GM19438 (cell line): ENCODE results near the gene LAMA4.
"Not testable (repeated sequence)": the region's sequence is repeated elsewhere in the genome, so short reads cannot be mapped to it uniquely, and the experiment has no call there.

Experiments used
- ATAC-seq: cut with Tn5 transposase; IDR thresholded peaks from one replicate; pipeline ENCODE4 v1.9.1; 2021; ENCODE audit warnings: low read depth; ENCODE audit not compliant: unreplicated experiment

Gene LAMA4

DNA sequence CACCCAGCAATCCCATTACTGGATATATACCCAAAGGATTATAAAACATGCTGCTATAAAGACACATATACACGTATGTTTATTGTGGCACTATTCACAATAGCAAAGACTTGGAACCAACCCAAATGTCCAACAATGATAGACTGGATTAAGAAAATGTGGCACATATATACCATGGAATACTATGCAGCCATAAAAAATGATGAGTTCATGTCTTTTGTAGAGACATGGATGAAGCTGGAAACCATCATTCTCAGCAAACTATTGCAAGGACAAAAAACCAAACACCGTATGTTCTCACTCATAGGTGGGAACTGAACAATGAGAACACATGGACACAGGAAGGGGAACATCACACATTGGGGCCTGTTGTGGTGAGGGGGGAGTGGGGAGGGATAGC is 148.3 kb downstream of the LAMA4 start:
- not testable (repeated sequence) for ATAC-seq

DNA sequence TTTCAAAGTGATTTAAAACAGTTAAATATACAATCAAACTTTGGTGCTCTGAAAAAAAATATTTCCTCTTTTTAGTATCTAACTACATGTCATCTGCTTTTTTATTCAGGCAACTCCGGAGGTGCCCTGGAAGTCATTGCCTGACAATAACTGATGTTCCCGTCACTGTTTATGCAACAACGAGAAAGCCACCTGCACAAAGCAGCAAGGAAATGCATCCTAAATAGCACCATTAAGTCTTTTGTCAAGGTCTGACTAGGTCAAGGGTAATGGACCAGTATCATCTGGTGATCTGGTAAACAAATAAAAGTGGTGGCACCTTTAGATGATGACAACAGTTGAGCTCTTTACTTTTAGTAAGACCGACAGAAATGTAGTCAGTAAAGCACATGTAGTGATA is 153.8 kb downstream of the LAMA4 start:
- ATAC-seq: no peak

DNA sequence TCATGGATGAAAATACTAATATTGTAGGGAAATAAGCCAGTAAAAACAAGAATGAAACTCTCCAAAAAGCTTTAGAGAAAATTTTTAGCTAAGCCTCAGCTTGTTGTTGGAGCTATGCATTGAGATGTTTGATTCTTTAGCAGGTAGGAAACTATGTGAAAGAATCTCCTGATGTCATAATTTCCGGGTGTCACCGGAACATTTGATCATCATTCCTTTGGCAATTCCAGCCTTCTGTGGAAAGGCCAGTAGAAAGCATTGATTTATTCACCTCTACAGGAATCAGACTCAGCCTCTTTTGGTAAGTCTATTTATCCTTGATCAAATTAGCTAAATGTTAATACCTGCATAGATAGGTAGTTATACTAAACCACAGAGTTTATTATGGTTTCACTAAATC is 157.5 kb downstream of the LAMA4 start:
- ATAC-seq: no peak

DNA sequence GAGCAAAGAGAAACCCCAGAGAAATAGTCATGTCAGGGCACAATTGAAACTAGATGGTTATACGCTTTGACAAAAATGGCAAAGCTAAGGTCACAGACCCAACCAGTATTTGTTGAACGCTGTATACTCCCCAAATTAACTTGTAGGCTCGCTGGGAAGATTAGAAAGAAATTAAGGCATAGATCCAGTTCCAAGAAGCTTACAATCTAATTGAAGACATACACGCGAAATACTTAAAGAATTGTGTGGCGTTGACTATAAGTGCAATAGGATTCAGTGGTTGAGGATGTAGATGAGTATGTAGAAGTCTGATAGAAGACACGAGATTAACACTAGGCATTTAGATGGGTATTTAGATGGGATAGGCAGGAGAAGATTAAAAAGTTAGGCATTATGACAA is 166.5 kb downstream of the LAMA4 start:
- ATAC-seq: no peak

DNA sequence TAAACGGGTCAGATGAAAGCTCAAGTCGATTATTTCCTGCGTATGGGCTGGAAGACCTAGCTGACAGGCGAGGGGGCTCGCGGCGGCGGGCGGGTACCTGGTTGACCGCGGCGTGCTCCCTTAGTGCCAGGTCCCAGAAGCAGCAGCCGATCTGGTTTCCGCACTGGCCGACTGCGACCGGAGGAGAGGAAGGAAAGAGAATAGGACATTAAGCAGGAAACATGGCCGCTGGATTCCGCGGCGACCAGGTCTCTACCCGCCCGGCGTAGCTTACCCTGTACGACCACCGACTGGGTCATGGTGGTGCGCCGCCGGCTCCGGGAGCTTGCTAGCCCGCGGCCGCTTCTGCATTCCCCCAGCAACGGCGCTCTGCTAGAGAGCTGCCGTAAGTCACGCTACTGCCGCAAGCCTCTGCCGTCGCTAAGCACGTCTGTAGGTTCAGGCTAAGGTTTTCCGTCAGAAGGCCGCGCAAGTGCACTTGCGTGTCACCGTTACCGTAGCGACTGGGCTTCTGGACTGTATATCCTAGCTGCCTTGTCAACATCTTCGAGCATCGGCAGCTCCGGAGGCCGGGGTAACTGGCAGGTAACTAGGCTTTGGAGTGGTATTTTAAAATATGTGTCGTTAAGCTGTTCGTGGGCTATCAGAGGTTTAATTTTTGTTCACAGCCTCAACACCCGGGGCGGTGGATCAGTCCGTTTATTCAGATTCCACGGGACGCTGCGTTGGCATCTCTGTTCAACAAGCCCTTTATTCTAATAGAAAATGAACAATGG is 167.0 kb downstream of the LAMA4 start, which contains the start of the genes FAM229B and TUBE1:
FAM229B (plus strand) TSS at position 456 of the 776 bp plus-strand sequence. CDS start 11,693 bp downstream, outside the sequence.
TUBE1 (minus strand) TSS at position 347 of the 776 bp plus-strand sequence; CDS start at position 299, 48 bp downstream.
- ATAC-seq: peak; percentile 94

DNA sequence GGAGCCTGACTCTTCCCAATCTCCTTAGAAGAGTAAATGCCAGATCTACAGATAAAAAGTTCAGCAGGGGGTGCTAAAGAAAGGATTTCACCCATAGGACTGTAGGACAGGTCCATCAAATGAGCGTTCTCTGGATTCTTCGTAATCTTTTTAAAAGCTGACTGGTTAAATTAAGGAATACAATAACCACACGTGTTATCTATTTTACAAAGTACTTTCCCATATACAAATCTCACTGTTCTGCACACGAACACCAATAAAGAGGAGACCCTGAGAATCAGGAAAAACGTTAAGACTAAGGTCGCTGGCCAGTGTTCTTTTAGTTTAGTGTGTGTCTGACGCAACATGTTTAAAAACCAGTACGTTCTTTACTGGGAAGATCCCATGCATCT is 167.6 kb downstream of the LAMA4 start:
- peak; percentile 54 for ATAC-seq

DNA sequence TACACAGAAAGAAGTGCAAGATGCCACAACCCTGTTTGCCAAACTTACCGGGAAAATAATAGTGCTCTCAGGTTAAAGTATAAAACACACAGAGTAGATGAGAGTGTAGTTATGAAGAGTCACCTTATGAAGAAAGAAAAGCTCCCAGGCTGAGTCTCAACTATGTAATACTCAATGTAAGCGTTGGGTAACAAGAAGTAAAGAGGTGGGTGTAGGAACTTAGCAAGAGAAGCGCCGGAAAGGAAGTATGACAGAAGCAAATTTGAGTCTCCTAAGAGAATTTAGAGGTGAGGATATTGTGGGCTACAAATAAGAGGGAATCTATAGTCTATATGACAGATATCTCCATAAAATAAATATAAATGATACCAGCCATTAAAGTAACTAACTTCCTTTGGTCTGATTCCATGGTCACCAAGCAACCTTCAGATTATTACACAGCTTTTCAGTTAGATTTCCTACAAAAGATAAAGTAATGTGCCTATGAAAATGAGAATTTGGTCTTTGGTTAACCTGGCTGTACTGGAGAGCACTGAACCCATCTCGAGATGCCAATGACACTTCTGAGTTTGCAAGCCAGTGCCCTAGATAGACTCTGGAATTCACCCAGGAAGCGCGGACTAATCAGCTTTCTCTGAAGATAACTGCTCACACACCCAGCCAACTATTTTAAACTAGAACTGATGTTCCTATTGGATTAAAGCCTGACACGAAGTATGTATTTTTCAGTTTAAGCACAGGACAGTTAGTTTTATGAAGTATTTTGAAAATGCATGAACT is 168.9 kb downstream of the LAMA4 start:
- no peak for ATAC-seq

DNA sequence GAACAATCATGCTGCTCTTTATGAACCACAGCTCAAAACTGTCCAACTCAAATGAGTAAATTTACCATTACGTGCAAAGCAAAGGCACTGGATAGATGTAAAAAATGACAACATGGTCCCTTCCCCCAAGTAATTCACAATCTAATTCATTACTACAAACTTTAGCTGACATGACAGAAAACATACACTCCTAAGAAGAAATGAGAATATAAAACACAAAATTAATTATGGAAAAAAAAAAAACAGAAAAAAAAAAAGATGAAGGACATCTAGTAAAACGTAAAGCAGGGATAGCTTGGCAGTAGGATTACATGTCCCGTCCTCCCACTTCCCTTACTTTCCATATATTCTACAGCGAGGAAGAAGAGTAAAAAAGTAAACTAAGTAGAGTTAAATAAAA is 172.8 kb downstream of the LAMA4 start:
- no peak for ATAC-seq

DNA sequence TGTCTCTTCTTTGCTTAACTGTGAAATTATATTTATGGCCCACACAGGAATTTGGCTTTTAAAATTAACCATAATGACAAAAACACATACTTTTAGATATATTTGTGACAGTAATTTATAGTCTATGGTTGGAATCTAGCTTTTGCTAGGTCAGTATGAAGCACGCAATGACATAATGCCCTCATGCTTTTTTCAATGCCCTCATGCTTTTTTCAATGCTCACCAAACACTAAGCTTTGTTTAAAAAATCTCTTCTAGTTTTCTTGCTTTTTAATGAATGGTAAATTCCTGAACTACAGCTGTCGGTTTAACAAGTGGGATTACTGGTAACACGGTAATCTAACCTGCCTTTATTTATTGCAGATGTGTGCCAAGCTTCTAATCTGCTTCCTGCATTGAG is 187.8 kb downstream of the LAMA4 start:
- no peak for ATAC-seq

DNA sequence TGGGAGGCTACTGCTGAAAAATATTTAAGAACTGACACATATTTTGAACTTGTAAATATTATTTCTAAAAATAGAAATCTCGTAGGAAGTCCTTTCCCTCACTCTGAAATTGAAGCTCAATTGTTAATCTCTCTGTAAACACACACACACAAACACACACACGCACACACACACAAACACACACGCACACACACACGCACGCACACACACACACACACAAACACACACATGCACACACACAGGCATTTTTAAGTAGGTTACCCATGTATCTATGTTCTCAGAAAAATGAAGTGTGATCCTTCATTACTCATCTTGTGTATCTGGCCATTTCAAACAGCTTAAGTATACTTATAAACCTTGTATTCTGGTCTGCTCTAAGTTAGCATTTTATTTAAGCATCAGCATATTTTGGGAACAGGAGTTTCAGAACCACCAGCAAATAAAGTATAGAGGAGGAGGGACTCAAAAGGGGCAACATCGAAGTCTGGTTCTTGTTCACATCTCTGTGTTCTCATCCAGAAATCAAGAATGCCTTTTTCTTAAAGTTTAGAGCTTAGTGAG is 188.9 kb downstream of the LAMA4 start:
- ATAC-seq: no peak

DNA sequence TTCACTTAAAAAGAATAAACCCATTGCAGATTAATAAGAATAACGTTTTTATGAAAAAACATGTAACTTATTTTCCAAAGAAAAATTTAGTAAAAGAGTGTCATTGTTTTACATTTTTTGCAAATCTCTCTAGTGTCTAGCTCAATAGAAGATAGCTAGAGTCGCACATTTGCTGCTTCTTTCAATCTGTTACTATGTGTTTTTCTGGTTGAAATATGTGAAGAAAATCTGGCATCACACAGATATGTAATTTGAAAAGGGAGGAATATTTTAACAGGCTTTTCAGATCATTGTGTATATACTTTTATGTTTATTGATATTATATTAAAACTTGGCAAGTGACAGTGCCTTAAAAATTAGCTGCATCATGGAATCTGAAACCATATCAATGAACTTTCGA is 191.4 kb downstream of the LAMA4 start:
- no peak for ATAC-seq

DNA sequence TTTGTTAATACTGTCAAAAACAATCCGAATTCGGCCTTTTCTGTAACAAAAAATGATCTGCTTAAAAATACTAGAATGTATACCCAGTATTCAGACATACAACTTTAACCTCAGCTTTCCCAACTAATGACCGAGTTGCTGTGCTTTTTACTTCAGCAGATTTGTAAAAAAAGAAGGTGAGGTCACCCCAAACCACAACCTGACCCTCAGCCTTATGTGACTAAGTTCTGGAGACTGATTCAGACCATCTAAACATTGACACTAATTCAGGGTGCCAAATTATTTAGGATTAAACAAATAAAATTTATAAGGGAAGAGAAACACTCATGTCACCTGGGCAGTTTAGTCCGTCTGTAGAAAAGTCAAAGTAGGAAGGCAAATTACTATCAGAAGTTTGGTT is 192.8 kb downstream of the LAMA4 start:
- no peak for ATAC-seq
